ENCODE data around the gene RSRP1. TPM values are rescaled to one million over a fixed set of nuclear protein-coding genes. Genes with fewer than 3 reads are reported as not detected.

Gene RSRP1
- total RNA-seq, 1 experiment from 2014 or later: 55.1 TPM

- no peak for DNase-seq
- Mint-ChIP-seq H3K4me1 (peaks cover 18 to 24% of the 10 kb centered on the region in 2 experiments), H3K4me3 (peak overlapping the region; percentile 95 to 98), H3K27me3 (ENCODE audit: low read depth) (no peaks in the 10 kb centered on the region; the same call in 1 of the 2 replicates), H3K9me3 (no peaks in the 10 kb centered on the region), H3K36me3 (ENCODE audit: insufficient read depth in 1 of 3, low read depth in 3 of 3) (peaks cover 29 to 51% (median 44%) of the 10 kb centered on the region in 3 experiments), H3K27ac (peak overlapping the region; percentile 91 to 93 (median 92); a peak in 5 of 7 replicates)
- Histone ChIP-seq H2BK15ac (ENCODE audit: low read depth, low read length) (no peak overlapping the region), H2BK20ac (ENCODE audit: low read depth, low read length, poor library complexity, severe bottlenecking) (no peak overlapping the region), H3K23me2 (ENCODE audit: insufficient read length, low read depth, low read length, poor library complexity, severe bottlenecking) (peaks cover 9% of the 10 kb centered on the region), H3T11ph (ENCODE audit: low read length) (no peak overlapping the region), H3K9me3 (ENCODE audit: control insufficient read depth, low read depth, low read length) (no peaks in the 10 kb centered on the region), H4K8ac (replicated peaks; ENCODE audit: insufficient read length, low read depth, low read length) (no peak overlapping the region), H3K4ac (ENCODE audit: low read depth, low read length) (no peak overlapping the region), H4K20me1 (ENCODE audit: control insufficient read depth, insufficient read depth, insufficient read length) (no peaks in the 10 kb centered on the region), H3K27me3 (ENCODE audit: insufficient read depth, low read length) (no peaks in the 10 kb centered on the region), H2BK12ac (ENCODE audit: insufficient read length, low read depth, low read length) (no peak overlapping the region), H2BK5ac (ENCODE audit: insufficient read length, low read length) (no peak overlapping the region), H3K23ac (ENCODE audit: insufficient read length, low read depth, low read length) (no peak overlapping the region), H2AFZ (ENCODE audit: low read length) (no peak overlapping the region), H4K91ac (ENCODE audit: insufficient read length, low read depth, low read length) (no peak overlapping the region), H3K27ac (ENCODE audit: insufficient read length, low read depth, low read length) (no peak overlapping the region), H3K79me1 (ENCODE audit: insufficient read depth, low read depth, low read length, poor library complexity, severe bottlenecking) (no peaks in the 10 kb centered on the region), H2AK5ac (ENCODE audit: insufficient read length, low read length) (no peak overlapping the region), H3K14ac (ENCODE audit: insufficient read depth, low read length) (peak overlapping the region; percentile 81), H4K5ac (ENCODE audit: insufficient read length, low read depth, low read length) (no peak overlapping the region), H3K18ac (ENCODE audit: insufficient read length, low read depth, low read length) (peak overlapping the region; percentile 43), H3K56ac (ENCODE audit: insufficient read length, low read depth, low read length) (no peak overlapping the region), H3K4me2 (ENCODE audit: insufficient read depth, insufficient read length, low read length) (peak overlapping the region; percentile 78), H2BK120ac (ENCODE audit: low read depth, low read length, poor library complexity, severe bottlenecking) (no peak overlapping the region), H3K9ac (ENCODE audit: extremely low read depth, insufficient read length, low read length) (peak overlapping the region; percentile 81), H3K79me2 (ENCODE audit: insufficient read depth, low read length) (peaks cover 5% of the 10 kb centered on the region; the same call in 1 of the 2 replicates), H3K4me1 (ENCODE audit: insufficient read depth, low read length) (no peaks in the 10 kb centered on the region)
- no peak for TF ChIP-seq CTCF (conservative IDR thresholded peaks at IDR 0.05)
- WGBS (ENCODE audit: extremely low coverage, insufficient read length, low lambda C conversion rate): no CpG with 5 or more reads among the region's 53 CpGs
Observed at GRCh38 chr1:25246600-25247023, 642 bp downstream of the RSRP1 start.
